Neural crest cell (in vitro differentiated cells): ENCODE measurements around the gene HIGD2A. TPM values are rescaled to one million over a fixed set of nuclear protein-coding genes. Genes with fewer than 3 reads are reported as not detected.

ENCODE experiments used
- DNase-seq: peaks from one replicate; pipeline ENCODE4 v3.0.0; 2021; ENCODE audit warnings: low read depth, mixed read lengths, low spot score
- H3K27ac Mint-ChIP-seq: one replicate; pipeline ENCODE4 v1.8.0; 2021; ENCODE audit warnings: mild to moderate bottlenecking, mixed read lengths; ENCODE audit not compliant: unreplicated experiment
- H3K27me3 Mint-ChIP-seq: 2 replicates; pipeline ENCODE4 v1.8.0; 2021; ENCODE audit warnings: low read depth, mild to moderate bottlenecking, mixed read lengths
- H3K36me3 Mint-ChIP-seq: 2 replicates; pipeline ENCODE4 v1.8.0; 2021; ENCODE audit warnings: low read depth, mild to moderate bottlenecking, mixed read lengths
- H3K4me1 Mint-ChIP-seq: 2 replicates; pipeline ENCODE4 v1.8.0; 2021; ENCODE audit warnings: mixed read lengths
- H3K4me3 Mint-ChIP-seq: one replicate; pipeline ENCODE4 v1.8.0; 2021; ENCODE audit warnings: mild to moderate bottlenecking, mixed read lengths
- H3K9me3 Mint-ChIP-seq: 2 replicates; pipeline ENCODE4 v1.8.0; 2021; ENCODE audit warnings: mixed read lengths
- CTCF ChIP-seq: fragments of 200-600 bp; sonication (generic); conservative IDR thresholded peaks from 2 replicates; pipeline ENCODE4 v1.5.0; 2021; ENCODE audit warnings: antibody characterized with exemption, mild to moderate bottlenecking
- total RNA-seq: library from RNA; stranded (reverse); gene quantifications from 2 replicates; pipeline ENCODE4 v1.2.1, GENCODE V29; 2021

The HIGD2A gene
- total RNA-seq, 1 donor from 2014 or later, result 91.2 TPM

- Mint-ChIP-seq H3K4me1 (peaks cover 6% of the 10 kb centered on the region), H3K27ac (no peak overlapping the region), H3K4me3 (no peak overlapping the region), H3K27me3 (no peaks in the 10 kb centered on the region), H3K9me3 (no peaks in the 10 kb centered on the region), H3K36me3 (peaks cover 15% of the 10 kb centered on the region)
- TF ChIP-seq CTCF, result no peak
- no peak for DNase-seq
Measured at GRCh38 chr5:176371621-176372539, 16.7 kb upstream of the HIGD2A start.

- Mint-ChIP-seq H3K9me3 (no peaks in the 10 kb centered on the region), H3K27ac (no peak overlapping the region), H3K4me1 (no peaks in the 10 kb centered on the region), H3K27me3 (no peaks in the 10 kb centered on the region), H3K4me3 (no peak overlapping the region), H3K36me3 (peaks cover 5% of the 10 kb centered on the region)
- DNase-seq, result no peak
- TF ChIP-seq CTCF, result no peak
Measured at GRCh38 chr5:176373100-176373818, 15.3 kb upstream of the HIGD2A start.

GRCh38 chr5:176379881-176380280 lies 8.7 kb upstream of the HIGD2A start:
- TF ChIP-seq CTCF, result no peak
- Mint-ChIP-seq H3K27me3 (no peaks in the 10 kb centered on the region), H3K27ac (no peak overlapping the region), H3K4me3 (no peak overlapping the region), H3K36me3 (peaks cover 5% of the 10 kb centered on the region), H3K4me1 (no peaks in the 10 kb centered on the region), H3K9me3 (no peaks in the 10 kb centered on the region)
- no peak for DNase-seq

- peaks cover 7% of the 10 kb centered on the region for H3K4me1 Mint-ChIP-seq
- no peak for TF ChIP-seq CTCF
- no peak for DNase-seq
- H3K9me3 Mint-ChIP-seq, result no peaks in the 10 kb centered on the region
- H3K36me3 Mint-ChIP-seq, result peaks cover 8% of the 10 kb centered on the region
- no peak overlapping the region for H3K4me3 Mint-ChIP-seq
- H3K27ac Mint-ChIP-seq, result no peak overlapping the region
- H3K27me3 Mint-ChIP-seq, result no peaks in the 10 kb centered on the region
Measured at GRCh38 chr5:176381423-176381822, 7.1 kb upstream of the HIGD2A start.

GRCh38 chr5:176381979-176382378 lies 6.6 kb upstream of the HIGD2A start:
- no peak overlapping the region for H3K27ac Mint-ChIP-seq
- peaks cover 8% of the 10 kb centered on the region for H3K36me3 Mint-ChIP-seq
- no peak for TF ChIP-seq CTCF
- H3K9me3 Mint-ChIP-seq, result no peaks in the 10 kb centered on the region
- H3K27me3 Mint-ChIP-seq, result no peaks in the 10 kb centered on the region
- DNase-seq, result no peak
- H3K4me1 Mint-ChIP-seq, result peaks cover 13% of the 10 kb centered on the region
- H3K4me3 Mint-ChIP-seq, result no peak overlapping the region
